Activated CD8-positive, alpha-beta T cell treated with anti-CD3 and anti-CD28 coated beads, Interleukin-2, amount 10 ng/mL, durations not matched to agents 7 days and 5 days (primary cell): ENCODE results near the gene POLG2. TPM values are rescaled to one million over a fixed set of nuclear protein-coding genes. Genes with fewer than 3 reads are reported as not detected.
"Not testable (repeated sequence)": the region's sequence is repeated elsewhere in the genome, so short reads cannot be mapped to it uniquely, and the experiment has no call there.

Experiments used
- ATAC-seq: fragments of 150-1000 bp; cut with Tn5 transposase; one replicate; pipeline ENCODE4 v1.10.0; 2021; ENCODE audit warnings: moderate library complexity
- CTCF ChIA-PET: fragments of 350-600 bp; sonication (Branson Sonifier 250); formaldehyde crosslinking; loops from one replicate; lab custom pipeline; 2021; ENCODE audit warnings: antibody characterized with exemption; lab: Charles Lee
- POLR2A ChIA-PET: fragments of 350-600 bp; sonication (Branson Sonifier 250); formaldehyde crosslinking; loops from one replicate; lab custom pipeline; 2021; ENCODE audit warnings: antibody characterized with exemption; lab: Charles Lee
- DNase-seq: peaks from one replicate; pipeline ENCODE4 v3.0.0-alpha.2; 2020
- H3K27ac Mint-ChIP-seq: one replicate; pipeline ENCODE4 v1.8.0; 2021; ENCODE audit warnings: mild to moderate bottlenecking, mixed read lengths
- H3K27me3 Mint-ChIP-seq: one replicate; pipeline ENCODE4 v1.8.0; 2021; ENCODE audit warnings: low read depth, mixed read lengths
- H3K36me3 Mint-ChIP-seq: one replicate; pipeline ENCODE4 v1.8.0; 2021; ENCODE audit warnings: low read depth, mixed read lengths
- H3K4me1 Mint-ChIP-seq: one replicate; pipeline ENCODE4 v1.8.0; 2021; ENCODE audit warnings: low read depth, mixed read lengths
- H3K4me3 Mint-ChIP-seq: one replicate; pipeline ENCODE4 v1.8.0; 2021; ENCODE audit warnings: mild to moderate bottlenecking, mixed read lengths
- H3K9me3 Mint-ChIP-seq: one replicate; pipeline ENCODE4 v1.8.0; 2022; ENCODE audit warnings: mixed read lengths; ENCODE audit not compliant: insufficient read depth
- total RNA-seq, 2 experiments: library from RNA; stranded (reverse); gene quantifications; one replicate each; pipeline ENCODE4 v1.2.3, GENCODE V29; 2021

The POLG2 gene
- total RNA-seq, 2 experiments from 2014 or later, result 31.3 to 33.7 TPM

GRCh38 chr17:64488301-64488700 is 8.6 kb downstream of the POLG2 start:
- CTCF ChIA-PET, result interaction anchor here (1.0 to 12.0 kb wide), 2 partner anchors 8 to 63 kb away, joined by 3 to 492 read pairs; partner anchors contain the start of gene POLG2
- H3K27me3 Mint-ChIP-seq, result no peaks in the 10 kb centered on the region
- peaks cover 57% of the 10 kb centered on the region for H3K36me3 Mint-ChIP-seq

GRCh38 chr17:64484380-64484779 is 12.5 kb downstream of the POLG2 start:
- ChIA-PET POLR2A (interaction anchor here (0.6 to 1.4 kb wide), 2 partner anchors 10 to 12 kb away, joined by 5 to 6 read pairs; partner anchors contain the start of gene POLG2), CTCF (interaction anchor here (0.7 to 3.8 kb wide), 6 partner anchors 42 to 351 kb away, joined by 3 to 40 read pairs (median 4); no protein-coding TSS in a partner anchor)
- peak overlapping the region; percentile 6 for H3K4me3 Mint-ChIP-seq
- no peaks in the 10 kb centered on the region for H3K9me3 Mint-ChIP-seq
- peaks cover 20% of the 10 kb centered on the region for H3K4me1 Mint-ChIP-seq
- H3K36me3 Mint-ChIP-seq, result peaks cover 50% of the 10 kb centered on the region
- H3K27me3 Mint-ChIP-seq, result no peaks in the 10 kb centered on the region
- peak overlapping the region; percentile 77 for H3K27ac Mint-ChIP-seq
- ATAC-seq, result peak; percentile 73
- no peak for DNase-seq

More at GRCh38 chr17:64488301-64488700, 8.6 kb downstream of the POLG2 start:
- ATAC-seq (no peak), DNase-seq (no peak)
- H3K9me3 Mint-ChIP-seq, result no peaks in the 10 kb centered on the region
- POLR2A ChIA-PET, result interaction anchor here (1.3 kb wide), 1 partner anchor 18 kb away, joined by 4 read pairs; the partner anchor contains the start of genes CEP95 and DDX5
- H3K4me3 Mint-ChIP-seq, result no peak overlapping the region
- H3K27ac Mint-ChIP-seq, result no peak overlapping the region
- peaks cover 34% of the 10 kb centered on the region for H3K4me1 Mint-ChIP-seq

- peaks cover 20% of the 10 kb centered on the region for H3K4me1 Mint-ChIP-seq
- no peaks in the 10 kb centered on the region for H3K27me3 Mint-ChIP-seq
- no peaks in the 10 kb centered on the region for H3K9me3 Mint-ChIP-seq
- no peak overlapping the region for H3K4me3 Mint-ChIP-seq
- DNase-seq (no peak), ATAC-seq (no peak)
- peaks cover 46% of the 10 kb centered on the region for H3K36me3 Mint-ChIP-seq
- ChIA-PET POLR2A (interaction anchor here (1.3 kb wide), 1 partner anchor 9 kb away, joined by 3 read pairs; no protein-coding TSS in a partner anchor), CTCF (interaction anchor here (4.5 to 7.3 kb wide), 2 partner anchors 11 to 61 kb away, joined by 32 to 48 read pairs; no protein-coding TSS in a partner anchor)
- no peak overlapping the region for H3K27ac Mint-ChIP-seq
These were observed 15.9 kb downstream of the POLG2 start for GRCh38 chr17:64480951-64481350.

GRCh38 chr17:64477849-64478248 is 19.0 kb downstream of the POLG2 start:
- POLR2A ChIA-PET, result interaction anchor here (0.6 to 1.5 kb wide), 2 partner anchors 20 to 94 kb away, joined by 3 to 4 read pairs; no protein-coding TSS in a partner anchor
- Mint-ChIP-seq H3K4me3 (no peak overlapping the region), H3K27me3 (no peaks in the 10 kb centered on the region), H3K27ac (no peak overlapping the region), H3K4me1 (no peaks in the 10 kb centered on the region), H3K36me3 (peaks cover 18% of the 10 kb centered on the region), H3K9me3 (no peaks in the 10 kb centered on the region)
- DNase-seq (no peak), ATAC-seq (no peak)
- CTCF ChIA-PET, result interaction anchor here (4.5 to 7.3 kb wide), 2 partner anchors 14 to 58 kb away, joined by 32 to 48 read pairs; no protein-coding TSS in a partner anchor

GRCh38 chr17:64472564-64472963 is 24.3 kb downstream of the POLG2 start:
- Mint-ChIP-seq H3K4me1 (no peaks in the 10 kb centered on the region), H3K27ac (no peak overlapping the region), H3K36me3 (peaks cover 6% of the 10 kb centered on the region), H3K27me3 (peaks cover 2% of the 10 kb centered on the region), H3K4me3 (no peak overlapping the region), H3K9me3 (no peaks in the 10 kb centered on the region)
- ChIA-PET POLR2A (no interaction called here), CTCF (interaction anchor here (1.2 kb wide), 1 partner anchor 54 kb away, joined by 4 read pairs; no protein-coding TSS in a partner anchor)
- ATAC-seq, result no peak
- DNase-seq, result no peak

- Mint-ChIP-seq H3K36me3 (no peaks in the 10 kb centered on the region), H3K4me1 (no peaks in the 10 kb centered on the region), H3K4me3 (no peak overlapping the region), H3K27ac (no peak overlapping the region), H3K9me3 (no peaks in the 10 kb centered on the region), H3K27me3 (peaks cover 4% of the 10 kb centered on the region)
- DNase-seq (no peak), ATAC-seq (no peak)
- CTCF ChIA-PET, result interaction anchor here (2.2 kb wide), 1 partner anchor 51 kb away, joined by 6 read pairs; no protein-coding TSS in a partner anchor
- POLR2A ChIA-PET, result no interaction called here
These were observed 25.4 kb downstream of the POLG2 start for GRCh38 chr17:64471440-64471839.

GRCh38 chr17:64470625-64471024 is 26.2 kb downstream of the POLG2 start:
- H3K27me3 Mint-ChIP-seq, result peaks cover 11% of the 10 kb centered on the region
- H3K27ac Mint-ChIP-seq, result no peak overlapping the region
- H3K9me3 Mint-ChIP-seq, result no peaks in the 10 kb centered on the region
- ATAC-seq (no peak), DNase-seq (no peak)
- H3K4me3 Mint-ChIP-seq, result no peak overlapping the region
- POLR2A ChIA-PET, result no interaction called here
- CTCF ChIA-PET, result interaction anchor here (1.3 to 2.2 kb wide), 2 partner anchors 20 to 50 kb away, joined by 4 to 6 read pairs; no protein-coding TSS in a partner anchor
- no peaks in the 10 kb centered on the region for H3K36me3 Mint-ChIP-seq
- H3K4me1 Mint-ChIP-seq, result no peaks in the 10 kb centered on the region

- not testable (repeated sequence) for ATAC-seq, H3K4me3 Mint-ChIP-seq, H3K9me3 Mint-ChIP-seq, DNase-seq, H3K36me3 Mint-ChIP-seq, H3K4me1 Mint-ChIP-seq, H3K27ac Mint-ChIP-seq
- ChIA-PET POLR2A (interaction anchor here (1.3 kb wide), 1 partner anchor 40 kb away, joined by 4 read pairs; the partner anchor contains the start of gene CEP95), CTCF (interaction anchor here (0.6 to 2.0 kb wide), 4 partner anchors 24 to 48 kb away, joined by 3 to 8 read pairs (median 6); no protein-coding TSS in a partner anchor)
- H3K27me3 Mint-ChIP-seq, result peaks cover 11% of the 10 kb centered on the region
These were observed 30.0 kb downstream of the POLG2 start for GRCh38 chr17:64466834-64467233.

- peaks cover 11% of the 10 kb centered on the region for H3K27me3 Mint-ChIP-seq
- H3K4me1 Mint-ChIP-seq, result peaks cover 2% of the 10 kb centered on the region
- ChIA-PET CTCF (interaction anchor here (0.6 to 2.0 kb wide), 4 partner anchors 25 to 47 kb away, joined by 3 to 8 read pairs (median 6); no protein-coding TSS in a partner anchor), POLR2A (no interaction called here)
- ATAC-seq, result no peak
- DNase-seq, result no peak
- H3K4me3 Mint-ChIP-seq, result no peak overlapping the region
- no peak overlapping the region for H3K27ac Mint-ChIP-seq
- no peaks in the 10 kb centered on the region for H3K9me3 Mint-ChIP-seq
- H3K36me3 Mint-ChIP-seq, result no peaks in the 10 kb centered on the region
These were observed 30.7 kb downstream of the POLG2 start for GRCh38 chr17:64466019-64466735.

GRCh38 chr17:64461788-64462187 is 35.1 kb downstream of the POLG2 start:
- Mint-ChIP-seq H3K4me1 (peaks cover 9% of the 10 kb centered on the region), H3K27ac (no peak overlapping the region), H3K4me3 (no peak overlapping the region), H3K9me3 (no peaks in the 10 kb centered on the region), H3K36me3 (no peaks in the 10 kb centered on the region), H3K27me3 (peaks cover 9% of the 10 kb centered on the region)
- CTCF ChIA-PET, result interaction anchor here (1.5 to 3.0 kb wide), 2 partner anchors 29 to 42 kb away, joined by 4 to 11 read pairs; no protein-coding TSS in a partner anchor
- DNase-seq (no peak), ATAC-seq (no peak)
- POLR2A ChIA-PET, result no interaction called here

GRCh38 chr17:64460955-64461354 is 35.9 kb downstream of the POLG2 start:
- Mint-ChIP-seq H3K27me3 (peaks cover 2% of the 10 kb centered on the region), H3K36me3 (peaks cover 3% of the 10 kb centered on the region), H3K27ac (no peak overlapping the region), H3K4me3 (no peak overlapping the region), H3K9me3 (no peaks in the 10 kb centered on the region), H3K4me1 (peaks cover 18% of the 10 kb centered on the region)
- POLR2A ChIA-PET, result no interaction called here
- DNase-seq (no peak), ATAC-seq (no peak)
- CTCF ChIA-PET, result interaction anchor here (1.5 to 3.0 kb wide), 2 partner anchors 29 to 42 kb away, joined by 4 to 11 read pairs; no protein-coding TSS in a partner anchor
